ENCODE data around the gene MYL4.

MYL4 gene

DNA sequence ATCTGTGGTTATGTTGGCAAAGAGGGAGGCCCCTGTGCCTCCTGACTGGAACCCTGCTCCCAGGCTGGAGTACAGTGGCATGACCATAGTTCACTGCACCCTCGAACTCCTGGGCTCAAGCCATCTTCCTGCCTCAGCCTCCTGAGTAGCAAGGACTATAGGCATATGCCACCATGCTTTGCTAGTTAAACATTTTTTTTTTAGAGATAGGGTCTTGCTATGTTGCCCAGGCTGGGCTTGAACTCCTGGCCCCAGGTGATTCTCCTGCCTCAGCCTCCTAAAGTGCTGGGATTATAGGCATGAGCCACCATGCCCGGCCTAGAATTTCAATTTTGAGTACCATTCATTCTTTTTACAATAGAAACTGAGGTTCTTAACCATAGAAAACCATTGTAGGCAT lies 23.3 kb downstream of the MYL4 start:
- DNase-seq (ENCODE audit: low read depth) = no peak
- no peak overlapping the region for H3K4me3 ChIP-seq (replicated peaks; ENCODE audit: low read depth, low read length)
- TF ChIP-seq, protein P1, sequence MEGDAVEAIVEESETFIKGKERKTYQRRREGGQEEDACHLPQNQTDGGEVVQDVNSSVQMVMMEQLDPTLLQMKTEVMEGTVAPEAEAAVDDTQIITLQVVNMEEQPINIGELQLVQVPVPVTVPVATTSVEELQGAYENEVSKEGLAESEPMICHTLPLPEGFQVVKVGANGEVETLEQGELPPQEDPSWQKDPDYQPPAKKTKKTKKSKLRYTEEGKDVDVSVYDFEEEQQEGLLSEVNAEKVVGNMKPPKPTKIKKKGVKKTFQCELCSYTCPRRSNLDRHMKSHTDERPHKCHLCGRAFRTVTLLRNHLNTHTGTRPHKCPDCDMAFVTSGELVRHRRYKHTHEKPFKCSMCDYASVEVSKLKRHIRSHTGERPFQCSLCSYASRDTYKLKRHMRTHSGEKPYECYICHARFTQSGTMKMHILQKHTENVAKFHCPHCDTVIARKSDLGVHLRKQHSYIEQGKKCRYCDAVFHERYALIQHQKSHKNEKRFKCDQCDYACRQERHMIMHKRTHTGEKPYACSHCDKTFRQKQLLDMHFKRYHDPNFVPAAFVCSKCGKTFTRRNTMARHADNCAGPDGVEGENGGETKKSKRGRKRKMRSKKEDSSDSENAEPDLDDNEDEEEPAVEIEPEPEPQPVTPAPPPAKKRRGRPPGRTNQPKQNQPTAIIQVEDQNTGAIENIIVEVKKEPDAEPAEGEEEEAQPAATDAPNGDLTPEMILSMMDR (IDR thresholded peaks at IDR 0.05; ENCODE audit: low read length, missing control alignments) = no peak

DNA sequence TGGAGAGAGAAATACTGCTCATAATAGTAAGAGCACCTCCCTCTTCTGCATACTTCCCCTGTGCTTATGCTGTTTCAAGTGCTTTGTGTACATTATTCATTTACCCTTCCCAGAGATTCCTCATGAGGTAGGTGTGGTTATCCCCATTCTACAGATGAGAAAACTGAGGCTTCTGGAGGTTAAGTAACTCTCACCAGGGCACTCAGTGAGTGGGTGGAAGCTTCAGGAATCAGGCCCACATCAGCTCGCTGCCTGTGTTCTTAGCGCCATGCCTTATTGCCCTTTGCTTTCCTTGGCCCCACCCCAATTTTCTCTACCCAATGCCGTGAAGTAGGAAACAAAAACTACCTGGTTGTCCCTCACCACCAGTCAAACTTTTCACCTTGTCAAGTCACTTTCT lies 26.4 kb downstream of the MYL4 start:
- H3K4me3 ChIP-seq (replicated peaks; ENCODE audit: low read depth, low read length) = no peak overlapping the region
- TF ChIP-seq, protein P1 (IDR thresholded peaks at IDR 0.05; ENCODE audit: low read length, missing control alignments) = no peak
- DNase-seq (ENCODE audit: low read depth) = no peak

- H3K4me3 ChIP-seq (replicated peaks; ENCODE audit: low read depth, low read length) = no peak overlapping the region
- DNase-seq (ENCODE audit: low read depth) = no peak
- TF ChIP-seq, protein P1 (IDR thresholded peaks at IDR 0.05; ENCODE audit: low read length, missing control alignments) = no peak
Measured at GRCh38 chr17:47235923-47236322, 26.8 kb downstream of the MYL4 start.

DNA sequence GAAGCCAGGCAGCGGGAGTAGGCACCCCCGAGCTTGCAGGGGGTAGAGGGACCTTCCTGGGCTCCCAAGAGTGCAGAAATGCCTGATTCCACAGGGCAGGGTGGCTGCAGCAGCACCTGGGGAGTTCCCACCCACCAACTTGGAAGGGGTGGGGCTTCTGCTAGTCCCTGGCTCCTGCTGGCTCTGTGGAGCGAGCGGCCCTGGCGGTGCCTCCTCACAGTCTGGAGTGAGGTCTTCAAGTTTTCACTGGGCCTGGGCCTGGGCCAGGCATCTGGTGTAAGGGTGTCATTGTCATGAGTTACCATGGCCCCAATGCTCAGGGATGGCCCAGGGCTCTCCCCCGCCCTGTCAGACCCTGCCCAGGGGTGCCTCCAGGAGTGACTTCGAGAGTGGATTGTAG lies 28.7 kb downstream of the MYL4 start:
- no peak for DNase-seq (ENCODE audit: low read depth)
- TF ChIP-seq, protein P1 (IDR thresholded peaks at IDR 0.05; ENCODE audit: low read length, missing control alignments) = no peak
- H3K4me3 ChIP-seq (replicated peaks; ENCODE audit: low read depth, low read length) = no peak overlapping the region

- no peak overlapping the region for H3K4me3 ChIP-seq (replicated peaks; ENCODE audit: low read depth, low read length)
- DNase-seq (ENCODE audit: low read depth) = no peak
- TF ChIP-seq, protein P1 (IDR thresholded peaks at IDR 0.05; ENCODE audit: low read length, missing control alignments) = no peak
Measured at GRCh38 chr17:47238321-47239010, 29.3 kb downstream of the MYL4 start.

DNA sequence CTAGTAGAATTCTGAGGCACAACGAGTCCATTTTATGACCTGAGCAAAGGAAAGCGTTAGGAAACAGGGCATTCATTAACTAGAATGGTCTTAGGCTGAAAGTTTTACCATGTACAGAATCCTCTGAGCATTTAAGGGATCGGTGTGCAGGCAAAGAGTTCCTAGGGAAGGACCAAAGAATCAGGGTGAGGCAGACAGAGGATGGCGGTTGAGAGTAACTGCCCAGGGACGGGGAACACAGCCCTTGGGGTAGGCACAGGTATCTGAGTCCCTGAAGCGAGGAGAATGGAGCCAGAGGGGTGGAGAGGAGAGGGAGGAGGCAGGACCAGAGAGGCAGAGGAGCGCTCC lies 30.4 kb downstream of the MYL4 start:
- H3K4me3 ChIP-seq (replicated peaks; ENCODE audit: low read depth, low read length) = no peak overlapping the region
- no peak for DNase-seq (ENCODE audit: low read depth)
- TF ChIP-seq, protein P1 (IDR thresholded peaks at IDR 0.05; ENCODE audit: low read length, missing control alignments) = no peak

DNA sequence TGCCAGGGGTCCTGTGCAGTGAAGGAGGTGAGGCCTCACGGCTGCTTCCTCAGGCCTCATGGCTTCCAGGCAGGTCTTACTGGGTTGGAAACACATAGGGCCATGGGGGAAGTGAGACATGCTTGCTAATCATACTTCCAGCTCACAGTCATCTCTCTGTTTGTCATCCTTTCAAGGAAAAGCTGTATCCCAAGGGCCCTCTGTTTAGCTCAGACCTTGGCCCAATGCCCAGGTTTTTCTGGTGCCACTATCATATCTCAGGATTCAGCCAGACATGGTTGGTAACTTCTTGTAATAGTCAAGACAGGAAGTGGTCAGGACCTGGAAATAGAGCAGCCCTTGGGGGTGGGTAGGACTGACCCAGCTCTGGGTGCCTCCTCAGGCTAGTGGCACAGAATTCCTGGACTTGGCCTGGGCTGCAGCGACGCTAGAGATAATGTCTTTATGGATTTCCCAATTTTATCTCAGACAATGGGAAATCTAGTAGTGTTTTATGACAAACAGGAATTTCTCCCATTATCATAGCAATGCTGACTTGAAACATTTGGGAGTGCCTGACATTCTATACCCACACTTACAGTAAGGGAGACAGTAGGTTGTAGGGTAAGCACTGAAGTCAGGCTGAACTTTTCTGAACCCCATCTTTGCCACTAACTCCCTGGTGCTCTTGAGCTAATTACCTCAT lies 31.0 kb downstream of the MYL4 start:
- H3K4me3 ChIP-seq (replicated peaks; ENCODE audit: low read depth, low read length) = no peak overlapping the region
- TF ChIP-seq, protein P1 (IDR thresholded peaks at IDR 0.05; ENCODE audit: low read length, missing control alignments) = no peak
- DNase-seq (ENCODE audit: low read depth) = peak; percentile 99
